B cell (primary cell): Measurements from ENCODE around the gene MBNL2.

Experiments
- CTCF ChIP-seq: fragments of 200-600 bp; IDR thresholded peaks from one replicate; pipeline ENCODE4 v1.8.0; 2022; ENCODE audit warnings: antibody characterized with exemption, mild to moderate bottlenecking
- EZH2 ChIP-seq: IDR thresholded peaks from 2 replicates; pipeline ENCODE4 v1.6.1; 2012; ENCODE audit warnings: borderline replicate concordance, low read depth, mild to moderate bottlenecking, moderate library complexity, low read length; ENCODE audit not compliant: insufficient read depth, poor library complexity, severe bottlenecking

- TF ChIP-seq CTCF: no peak
- TF ChIP-seq EZH2: no peak
Observed at GRCh38 chr13:97289514-97290298, 67.6 kb downstream of the MBNL2 start.
